ENCODE results near the gene ZG16. TPM values are rescaled to one million over a fixed set of nuclear protein-coding genes. Genes with fewer than 3 reads are reported as not detected.
A peak's percentile ranks its signal among the peaks of the same experiment; 100 is the strongest.

Gene ZG16
- total RNA-seq, 2 donors from 2014 or later = not detected

GRCh38 chr16:29810699-29811169 is 32.7 kb downstream of the ZG16 start:
- Histone ChIP-seq H3K4me1 (ENCODE audit: control insufficient read depth in 1 of 2, low read depth in 2 of 2) (peaks cover 47 to 73% of the 10 kb centered on the region in 2 donors), H3K4me3 (peak overlapping the region; percentile 79), H3K9me3 (no peaks in the 10 kb centered on the region), H3K36me3 (peaks cover 9% of the 10 kb centered on the region), H3K27ac (peak overlapping the region; percentile 92 to 96), H3K27me3 (replicated peaks; ENCODE audit: insufficient read depth) (no peaks in the 10 kb centered on the region)
- DNase-seq (ENCODE audit: low spot score) = no peak
- no peak for TF ChIP-seq CTCF (IDR thresholded peaks at IDR 0.05)
- no peak for ATAC-seq (ENCODE audit: insufficient number of reproducible peaks, low FRiP score, low read depth)

GRCh38 chr16:29811170-29811895 is 33.3 kb downstream of the ZG16 start:
- H3K4me1 ChIP-seq (ENCODE audit: control insufficient read depth in 1 of 2, low read depth in 2 of 2) = peaks cover 47 to 73% of the 10 kb centered on the region in 2 donors
- peaks cover 9% of the 10 kb centered on the region for H3K36me3 ChIP-seq
- peak overlapping the region; percentile 92 to 96 for H3K27ac ChIP-seq
- no peaks in the 10 kb centered on the region for H3K27me3 ChIP-seq (replicated peaks; ENCODE audit: insufficient read depth)
- ATAC-seq (ENCODE audit: insufficient number of reproducible peaks, low FRiP score, low read depth) (peak; percentile 25), DNase-seq (ENCODE audit: low spot score) (peak; percentile 97)
- TF ChIP-seq CTCF (IDR thresholded peaks at IDR 0.05) = no peak
- peak overlapping the region; percentile 79 for H3K4me3 ChIP-seq
- no peaks in the 10 kb centered on the region for H3K9me3 ChIP-seq

GRCh38 chr16:29811896-29812665 is 34.0 kb downstream of the ZG16 start, which contains the start of gene PRRT2:
Gene PRRT2, plus strand, starts transcription at chr16:29812193. Its CDS starts 862 bp downstream, at chr16:29813055.
- no peak for TF ChIP-seq CTCF (IDR thresholded peaks at IDR 0.05)
- H3K27ac ChIP-seq = peak within 1 kb of the TSS; percentile 92 to 96
- peaks cover 50 to 77% of the 10 kb centered on the region in 2 donors for H3K4me1 ChIP-seq (ENCODE audit: control insufficient read depth in 1 of 2, low read depth in 2 of 2)
- no peaks in the 10 kb centered on the region for H3K27me3 ChIP-seq (replicated peaks; ENCODE audit: insufficient read depth)
- H3K4me3 ChIP-seq = peak within 1 kb of the TSS; percentile 79
- H3K36me3 ChIP-seq = peaks cover 9% of the 10 kb centered on the region
- peak; percentile 50 for DNase-seq (ENCODE audit: low spot score)
- no peak for ATAC-seq (ENCODE audit: insufficient number of reproducible peaks, low FRiP score, low read depth)
- H3K9me3 ChIP-seq = no peaks in the 10 kb centered on the region

- no peak for TF ChIP-seq CTCF (IDR thresholded peaks at IDR 0.05)
- H3K9me3 ChIP-seq = no peaks in the 10 kb centered on the region
- H3K4me1 ChIP-seq (ENCODE audit: control insufficient read depth in 1 of 2, low read depth in 2 of 2) = peaks cover 57 to 77% of the 10 kb centered on the region in 2 donors
- H3K4me3 ChIP-seq = peak overlapping the region; percentile 79
- peak overlapping the region; percentile 92 to 96 for H3K27ac ChIP-seq
- peaks cover 9% of the 10 kb centered on the region for H3K36me3 ChIP-seq
- ATAC-seq (ENCODE audit: insufficient number of reproducible peaks, low FRiP score, low read depth) (no peak), DNase-seq (ENCODE audit: low spot score) (no peak)
- no peaks in the 10 kb centered on the region for H3K27me3 ChIP-seq (replicated peaks; ENCODE audit: insufficient read depth)
Measured at GRCh38 chr16:29812754-29813643, 34.9 kb downstream of the ZG16 start.

Measured in thoracic aorta (tissue), 2 donors.